K562 (cell line): Measurements from ENCODE around the gene PEX19. TPM values are rescaled to one million over a fixed set of nuclear protein-coding genes. Genes with fewer than 3 reads are reported as not detected.

Source experiments
- ATAC-seq: fragments of 200-7000 bp; cut with Tn5 transposase; 3 replicates; pipeline ENCODE4 v1.9.1; 2020; ENCODE audit warnings: moderate library complexity
- BruUV-seq: library from RNA; stranded (reverse); fragments of 400-500 nt; replicated peaks from 2 replicates; lab custom pipeline; 2021; lab: Mats Ljungman, UMichigan
- CTCF ChIA-PET: fragments of 300-600 bp; formaldehyde crosslinking; extraction: SDS; loops from one replicate; lab custom pipeline; 2021; ENCODE audit warnings: low intra/inter-chr PET ratio; lab: Yijun Ruan, JAX
- POLR2A ChIA-PET: fragments of 300-600, 350-650 bp; sonication (Branson Sonifier 250); formaldehyde crosslinking; extraction: SDS; loops from one replicate; lab custom pipeline; 2021; ENCODE audit warnings: antibody characterized with exemption, inconsistent platforms; lab: Yijun Ruan, JAX
- DNase-seq, 4 experiments: peaks; one replicate each; pipeline versions ENCODE4 v3.0.0 to v3.0.0-alpha.2; 2011 to 2018; ENCODE audit warnings: low spot score in 3 of 4, mixed read lengths in 3 of 4; ENCODE audit errors: extremely low read depth in 1 of 4
- FAIRE-seq: peaks from 2 replicates; lab custom pipeline; 2011; peaks lifted over from hg19 to GRCh38; lab: Jason Lieb, UNC
- H2AFZ ChIP-seq: 2 replicates; pipeline ENCODE4 v1.6.0; 2011; ENCODE audit warnings: low read depth, low read length, control low read depth, inconsistent platforms
- H3K27ac ChIP-seq: fragments of 200-600 bp; 3 replicates; pipeline ENCODE4 v1.8.0; 2011; ENCODE audit warnings: low read depth, mild to moderate bottlenecking, control low read depth, inconsistent platforms, low read length, moderate library complexity, mixed read lengths; ENCODE audit errors: extremely low read depth
- H3K27me3 ChIP-seq, 2 experiments: fragments of 300-600 bp in 1 of 2; 2 replicates in 1 of 2; 3 replicates in 1 of 2; pipeline versions ENCODE4 v1.6.0 to v1.8.0; 2011; ENCODE audit warnings: inconsistent platforms in 2 of 2, low read length in 2 of 2, mild to moderate bottlenecking in 1 of 2, mixed read lengths in 1 of 2, moderate library complexity in 1 of 2; ENCODE audit not compliant: control insufficient read depth in 2 of 2, insufficient read depth in 2 of 2
- H3K36me3 ChIP-seq: fragments of 300-600 bp; 3 replicates; pipeline ENCODE4 v1.8.0; 2011; ENCODE audit warnings: mild to moderate bottlenecking, low read length, inconsistent platforms; ENCODE audit not compliant: control insufficient read depth, insufficient read depth
- H3K4me1 ChIP-seq, 2 experiments: fragments of 200-600 bp in 1 of 2; replicated peaks in 1 of 2; 2 replicates in 1 of 2; 3 replicates in 1 of 2; pipeline versions ENCODE4 v1.5.1 to v1.8.0; 2011; ENCODE audit warnings: inconsistent platforms in 2 of 2, low read length in 2 of 2, mild to moderate bottlenecking in 1 of 2, mixed read lengths in 1 of 2, moderate library complexity in 1 of 2; ENCODE audit not compliant: control insufficient read depth in 2 of 2, insufficient read depth in 2 of 2
- H3K4me2 ChIP-seq: 2 replicates; pipeline ENCODE4 v1.6.1; 2011; ENCODE audit warnings: low read length, control low read depth, inconsistent platforms, mixed read lengths; ENCODE audit not compliant: insufficient read depth
- H3K4me3 ChIP-seq: fragments of 200-600 bp; sonication (generic), shearing (Covaris generic); 2 replicates; pipeline ENCODE4 v1.5.1; 2016; ENCODE audit warnings: control low read depth, inconsistent platforms
- H3K79me2 ChIP-seq: fragments of 200-600 bp; 3 replicates; pipeline ENCODE4 v1.8.0; 2011; ENCODE audit warnings: low read length, inconsistent platforms; ENCODE audit not compliant: control insufficient read depth, insufficient read depth
- H3K9ac ChIP-seq, 2 experiments: 2 replicates each; pipeline versions ENCODE4 v1.6.0 to v1.6.1; 2011; ENCODE audit warnings: low read depth in 2 of 2, low read length in 2 of 2, control low read depth in 1 of 2, inconsistent platforms in 1 of 2, mild to moderate bottlenecking in 1 of 2, mixed read lengths in 1 of 2; ENCODE audit not compliant: insufficient read depth in 1 of 2
- H3K9me1 ChIP-seq: one replicate; pipeline ENCODE4 v1.6.0; 2011; ENCODE audit warnings: inconsistent platforms, mild to moderate bottlenecking, low read length, moderate library complexity; ENCODE audit not compliant: control insufficient read depth, insufficient read depth
- H3K9me3 ChIP-seq: replicated peaks from 2 replicates; pipeline ENCODE4 v1.5.1; 2011; ENCODE audit warnings: low read depth, low read length, inconsistent platforms; ENCODE audit not compliant: control insufficient read depth, insufficient read depth
- H4K20me1 ChIP-seq: replicated peaks from 2 replicates; pipeline ENCODE4 v1.6.1; 2011; ENCODE audit warnings: low read length, inconsistent platforms, mixed read lengths; ENCODE audit not compliant: control insufficient read depth, insufficient read depth
- ATF2 ChIP-seq: sonication (generic); formaldehyde crosslinking; IDR thresholded peaks from 2 replicates; pipeline ENCODE4 v1.8.1; 2022; ENCODE audit warnings: missing genetic modification reagents
- CBFA2T3 ChIP-seq: fragments of 450-650 bp; IDR thresholded peaks from 2 replicates; pipeline ENCODE4 v1.6.1; 2017
- CEBPB ChIP-seq: fragments of 450-650 bp; IDR thresholded peaks from 2 replicates; pipeline ENCODE4 v1.6.1; 2016; ENCODE audit warnings: missing genetic modification characterization, missing compliant biosample characterization
- CEBPG ChIP-seq, 3 experiments: fragments of 200-800 bp in 1 of 3; sonication (Bioruptor generic) in 1 of 3; sonication (generic) in 1 of 3; formaldehyde crosslinking in 1 of 3; IDR thresholded peaks in 2 of 3; conservative IDR thresholded peaks in 1 of 3; 2 replicates each; pipeline versions ENCODE4 v1.6.1 to v1.8.0; 2016 to 2022; ENCODE audit warnings: missing compliant biosample characterization in 2 of 3, missing genetic modification characterization in 2 of 3, mild to moderate bottlenecking in 1 of 3, missing genetic modification reagents in 1 of 3
- DEAF1 ChIP-seq: fragments of 450-650 bp; formaldehyde crosslinking; IDR thresholded peaks from 2 replicates; pipeline ENCODE4 v1.4.0; 2020; ENCODE audit warnings: mild to moderate bottlenecking, moderate library complexity
- ETS2 ChIP-seq: IDR thresholded peaks from 2 replicates; pipeline ENCODE4 v1.6.1; 2016; ENCODE audit warnings: borderline replicate concordance, missing genetic modification characterization, mild to moderate bottlenecking, moderate library complexity, missing compliant biosample characterization; ENCODE audit not compliant: poor library complexity, severe bottlenecking
- FOXA3 ChIP-seq, 2 experiments: fragments of 450-650 bp in 1 of 2; sonication (generic) in 1 of 2; formaldehyde crosslinking; IDR thresholded peaks in 1 of 2; conservative IDR thresholded peaks in 1 of 2; 2 replicates each; pipeline versions ENCODE4 v1.4.0 to v1.8.0; 2020 to 2022; ENCODE audit warnings: mild to moderate bottlenecking in 2 of 2, missing genetic modification reagents in 1 of 2
- FOXK2 ChIP-seq, 2 experiments: fragments of 450-650 bp; IDR thresholded peaks in 1 of 2; conservative IDR thresholded peaks in 1 of 2; 2 replicates each; pipeline ENCODE4 v1.6.1; 2016; ENCODE audit warnings: low read depth in 2 of 2, mild to moderate bottlenecking in 1 of 2
- GTF2F1 ChIP-seq: IDR thresholded peaks from 2 replicates; pipeline ENCODE4 v1.6.1; 2011; ENCODE audit warnings: low read depth, low read length, improper control_type of control experiment
- LCOR ChIP-seq: sonication (generic); formaldehyde crosslinking; IDR thresholded peaks from 2 replicates; pipeline ENCODE4 v1.8.0; 2022; ENCODE audit warnings: mild to moderate bottlenecking, missing genetic modification reagents
- MIER1 ChIP-seq: fragments of 450-650 bp; IDR thresholded peaks from 2 replicates; pipeline ENCODE4 v1.6.1; 2016; ENCODE audit warnings: antibody characterized with exemption, mild to moderate bottlenecking, low read depth
- NR2F6 ChIP-seq: fragments of 450-650 bp; formaldehyde crosslinking; IDR thresholded peaks from 2 replicates; pipeline ENCODE4 v1.4.0; 2020; ENCODE audit warnings: mild to moderate bottlenecking
- RFX5 ChIP-seq: IDR thresholded peaks from 2 replicates; pipeline ENCODE4 v1.6.1; 2011; ENCODE audit warnings: low read depth, mild to moderate bottlenecking, improper control_type of control experiment, low read length
- ZNF12 ChIP-seq: sonication (generic); formaldehyde crosslinking; IDR thresholded peaks from 2 replicates; pipeline ENCODE4 v1.4.0; 2020; ENCODE audit warnings: mild to moderate bottlenecking, missing genetic modification reagents
- ZNF354B ChIP-seq: fragments of 250-450 bp; sonication (Bioruptor Pico); IDR thresholded peaks from 2 replicates; pipeline ENCODE4 v1.4.0; 2020
- ZNF512 ChIP-seq: IDR thresholded peaks from 2 replicates; pipeline ENCODE4 v1.6.1; 2016; ENCODE audit warnings: missing genetic modification characterization, missing compliant biosample characterization
- WGBS: fragments of 100-300 bp; shearing (Covaris generic); methylation state at CpG from one replicate; pipeline ENCODE4 v1.1.6; 2016; ENCODE audit warnings: low coverage, mixed read lengths; ENCODE audit not compliant: insufficient coverage; ENCODE audit errors: missing lambda C conversion rate; 5-methylcytosine and 5-hydroxymethylcytosine counted together
- in situ Hi-C: fragments of 300-500 bp; cut with MboI; formaldehyde crosslinking; loops from 4 replicates; pipeline ENCODE4 v1.15.0; 2018; ENCODE audit warnings: inconsistent platforms, mixed read lengths
- intact Hi-C: fragments of 100-400 bp; cut with micrococcal nuclease; formaldehyde crosslinking; loops from 2 replicates; pipeline ENCODE4 v1.14.2; 2022
- polyA plus RNA-seq, 8 experiments: library from polyadenylated mRNA; depleted of rRNA in 4 of 8; stranded (reverse) in 5 of 8; unstranded in 3 of 8; fragments of >200 nt; fragmentation: Nextera tagmentation in 2 of 8; fragmentation: Illumina TruSeq in 1 of 8; extraction: Ambion mirVana in 2 of 8; extraction: Trizol in 1 of 8; gene quantifications; 2 replicates each; pipeline versions ENCODE4 v1.2.1 to v1.2.3, GENCODE V29; 2011 to 2014; ENCODE audit warnings: inconsistent platforms in 1 of 8, missing spikeins in 1 of 8
- total RNA-seq, 7 experiments: library from RNA; depleted of rRNA in 6 of 7; stranded (reverse); fragments of >200 nt in 6 of 7; fragmentation: Illumina TruSeq in 2 of 7; extraction: Trizol in 2 of 7; gene quantifications; 2 replicates each; pipeline versions ENCODE4 v1.2.1 to v1.2.3, GENCODE V29; 2011 to 2021; ENCODE audit warnings: low replicate concordance in 1 of 7

The PEX19 gene
- total and polyA plus RNA-seq, 9 of the 15 experiments (the other 6 are each of a cell fraction or from before 2014, with no cell fraction given): 32.5 to 103 (median 59.8) TPM

DNA sequence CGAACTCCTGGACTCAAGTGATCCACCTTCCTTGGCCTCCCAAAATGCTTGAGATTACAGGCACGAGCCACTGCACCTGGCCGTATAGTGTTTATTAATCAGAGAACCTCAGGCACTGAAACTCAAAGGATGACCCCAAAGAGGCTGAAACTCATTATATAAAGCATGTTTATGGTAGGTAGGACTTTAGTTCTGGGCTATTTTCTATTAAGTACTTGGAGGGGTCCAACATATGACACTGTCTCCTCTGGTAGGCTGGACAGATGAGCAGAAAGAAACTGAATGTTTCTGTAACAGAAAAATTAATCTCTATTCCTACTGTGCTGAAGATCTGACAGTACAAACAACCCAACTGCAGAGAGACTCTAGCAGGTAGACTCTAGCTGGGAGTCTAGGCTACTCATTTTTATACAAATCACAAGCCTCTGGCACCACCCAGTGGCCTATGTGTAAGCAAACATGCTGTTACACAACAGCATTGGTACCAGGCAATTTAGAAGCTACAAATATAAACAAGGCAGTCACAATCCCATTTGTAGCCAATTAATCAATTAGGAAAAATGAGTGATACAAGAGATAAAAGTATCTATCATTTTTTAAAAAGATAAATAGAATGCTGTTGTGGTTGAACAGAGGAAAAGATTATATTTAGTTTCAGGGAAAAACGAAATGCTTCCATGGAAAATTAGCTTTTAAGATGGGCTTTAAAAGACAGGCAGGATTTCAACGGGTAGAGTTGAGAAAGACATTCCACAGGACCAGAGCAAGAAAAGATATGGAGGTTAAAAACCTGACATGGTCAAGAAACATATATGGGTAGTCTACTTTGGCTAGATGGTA, 33.0 kb downstream of the PEX19 start:
- Histone ChIP-seq H3K27me3 (no peaks in the 10 kb centered on the region), H3K36me3 (peaks cover 31% of the 10 kb centered on the region), H3K9me3 (no peaks in the 10 kb centered on the region), H3K79me2 (peaks cover 50% of the 10 kb centered on the region), H4K20me1 (no peaks in the 10 kb centered on the region), H3K4me1 (no peaks in the 10 kb centered on the region; a peak in 1 of 5 replicates), H3K27ac (no peak overlapping the region), H2AFZ (no peak overlapping the region), H3K9me1 (no peaks in the 10 kb centered on the region), H3K4me3 (no peak overlapping the region), H3K9ac (no peak overlapping the region), H3K4me2 (no peak overlapping the region)
- BruUV-seq: no TSS peak
- FAIRE-seq (no peak), DNase-seq (peak; percentile 57 to 72 (median 65)), ATAC-seq (peak; percentile 96)
- in situ Hi-C loops: no loop called here
- intact Hi-C loops: loop anchor here (1.0 kb wide), 2 partner anchors 59 to 151 kb away; no protein-coding TSS in a partner anchor
- ChIA-PET POLR2A (interaction anchor here (0.6 to 4.3 kb wide), 9 partner anchors 8 to 155 kb away, joined by 3 to 31 read pairs (median 3); partner anchors contain the start of gene DCAF8), CTCF (interaction anchor here (0.7 to 2.1 kb wide), 6 partner anchors 56 to 166 kb away, joined by 3 to 11 read pairs (median 4); partner anchors contain the start of gene IGSF8)
- 82% methylated on average over 5 of the region's 5 CpGs for WGBS
- TF ChIP-seq CBFA2T3 (no peak), FOXA3 (CRISPR knock-in tag; conservative IDR thresholded peaks at IDR 0.05 in 1 of 2, IDR thresholded peaks at IDR 0.05 in 1 of 2) (0 out of 4 replicates have a peak, but pooled peaks of 1 of the 2 experiments have one; percentile 7), ATF2 (CRISPR knock-in tag) (no peak), ZNF354B (no peak), DEAF1 (peak; percentile 53), FOXK2 (conservative IDR thresholded peaks at IDR 0.05 in 1 of 2, IDR thresholded peaks at IDR 0.05 in 1 of 2; ENCODE audit: low read depth in 2 of 2) (peak; percentile 86 to 90), ZNF12 (no peak), LCOR (CRISPR knock-in tag) (0 out of 2 replicates have a peak, but pooled peaks have one; percentile 39), CEBPB (tag) (peak; percentile 94), NR2F6 (CRISPR knock-in tag) (no peak), MIER1 (no peak), ZNF512 (tag) (0 out of 2 replicates have a peak, but pooled peaks have one; percentile 19), ETS2 (no peak), GTF2F1 (no peak), CEBPG (CRISPR knock-in tag; IDR thresholded peaks at IDR 0.05) (peak; percentile 70), CEBPG (tag; conservative IDR thresholded peaks at IDR 0.05 in 1 of 2, IDR thresholded peaks at IDR 0.05 in 1 of 2) (peak; percentile 67 to 88), RFX5 (peak; percentile 51; the same call in 1 of the 2 replicates)
